Right lobe of liver (tissue), 4 donors: Measurements from ENCODE around the gene ADAMTS7.

Source experiments
- POLR2A ChIP-seq: fragments of 450-650 bp; IDR thresholded peaks from one replicate; pipeline ENCODE4 v1.6.1; 2017; ENCODE audit warnings: antibody characterized with exemption, mild to moderate bottlenecking
- TF ChIP-seq, protein P1 (sequence below), 4 donors: fragments of 200-600 bp in 3 of 4; fragments of 450-650 bp in 1 of 4; IDR thresholded peaks; one replicate each; pipeline versions ENCODE4 v1.5.1 to v1.8.0; 2016 to 2022; ENCODE audit warnings: antibody characterized with exemption in 4 of 4, mild to moderate bottlenecking in 2 of 4
- donor health status: DM: no; HTN: no; CAD: no.
- donor health status: DM: no; HTN: no; CAD: no.
- donor health status: DM: no; HTN: yes; CAD: no.

DNA sequence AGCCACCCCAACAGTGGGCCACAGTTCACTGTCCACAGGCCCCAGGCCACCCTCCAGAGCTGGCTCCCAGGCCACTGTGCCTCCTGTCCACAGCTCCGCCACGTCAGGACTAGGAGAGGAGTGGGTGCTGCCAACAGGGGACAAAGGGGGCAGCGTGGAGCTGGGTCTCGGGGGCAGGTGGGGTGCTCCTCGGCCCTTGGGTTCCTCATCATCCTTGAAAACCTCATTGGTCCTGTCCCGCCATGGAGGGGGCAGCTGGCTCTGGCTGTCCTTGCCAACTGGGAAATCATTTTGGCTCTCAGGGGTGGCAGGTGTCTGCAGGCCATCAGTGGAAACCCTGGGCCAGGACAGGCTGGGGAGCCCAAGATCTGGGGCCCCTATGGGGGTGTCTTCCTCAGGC lies 45.2 kb downstream of the ADAMTS7 start:
- TF ChIP-seq, protein P1, sequence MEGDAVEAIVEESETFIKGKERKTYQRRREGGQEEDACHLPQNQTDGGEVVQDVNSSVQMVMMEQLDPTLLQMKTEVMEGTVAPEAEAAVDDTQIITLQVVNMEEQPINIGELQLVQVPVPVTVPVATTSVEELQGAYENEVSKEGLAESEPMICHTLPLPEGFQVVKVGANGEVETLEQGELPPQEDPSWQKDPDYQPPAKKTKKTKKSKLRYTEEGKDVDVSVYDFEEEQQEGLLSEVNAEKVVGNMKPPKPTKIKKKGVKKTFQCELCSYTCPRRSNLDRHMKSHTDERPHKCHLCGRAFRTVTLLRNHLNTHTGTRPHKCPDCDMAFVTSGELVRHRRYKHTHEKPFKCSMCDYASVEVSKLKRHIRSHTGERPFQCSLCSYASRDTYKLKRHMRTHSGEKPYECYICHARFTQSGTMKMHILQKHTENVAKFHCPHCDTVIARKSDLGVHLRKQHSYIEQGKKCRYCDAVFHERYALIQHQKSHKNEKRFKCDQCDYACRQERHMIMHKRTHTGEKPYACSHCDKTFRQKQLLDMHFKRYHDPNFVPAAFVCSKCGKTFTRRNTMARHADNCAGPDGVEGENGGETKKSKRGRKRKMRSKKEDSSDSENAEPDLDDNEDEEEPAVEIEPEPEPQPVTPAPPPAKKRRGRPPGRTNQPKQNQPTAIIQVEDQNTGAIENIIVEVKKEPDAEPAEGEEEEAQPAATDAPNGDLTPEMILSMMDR (IDR thresholded peaks at IDR 0.05), result no peak
- no peak for TF ChIP-seq POLR2A
